PC-9 (cell line): ENCODE data around the gene CUTC. TPM values are rescaled to one million over a fixed set of nuclear protein-coding genes. Genes with fewer than 3 reads are reported as not detected.
"Not testable (repeated sequence)": the region's sequence is repeated elsewhere in the genome, so short reads cannot be mapped to it uniquely, and the experiment has no call there.

Experiments
- BruUV-seq: library from RNA; stranded (reverse); fragments of 400-500 nt; replicated peaks from 2 replicates; lab custom pipeline; 2021; lab: Mats Ljungman, UMichigan
- CTCF ChIA-PET: fragments of 300-600 bp; sonication (Branson Sonifier 250); formaldehyde crosslinking; loops from one replicate; lab custom pipeline; 2022; ENCODE audit warnings: antibody characterized with exemption; lab: Charles Lee
- POLR2A ChIA-PET: fragments of 300-600 bp; sonication (Branson Sonifier 250); formaldehyde crosslinking; loops from one replicate; lab custom pipeline; 2022; ENCODE audit warnings: antibody characterized with exemption; ENCODE audit not compliant: unreplicated experiment; lab: Charles Lee
- DNase-seq, 2 experiments: peaks; one replicate each; pipeline versions ENCODE4 v3.0.0 to v3.0.0-alpha.2; 2015 to 2022; ENCODE audit warnings: mixed read lengths in 1 of 2
- H2AFZ ChIP-seq: fragments of 200-600 bp; sonication (generic); 2 replicates; pipeline ENCODE4 v1.8.1; 2017; ENCODE audit warnings: antibody characterized with exemption
- H3F3A ChIP-seq: fragments of 200-600 bp; sonication (generic); 2 replicates; pipeline ENCODE4 v1.8.1; 2017; ENCODE audit warnings: antibody characterized with exemption, mild to moderate bottlenecking, low read depth; ENCODE audit not compliant: insufficient read depth
- H3K27ac ChIP-seq: fragments of 200-600 bp; sonication (generic); 2 replicates; pipeline ENCODE4 v1.6.1; 2016; ENCODE audit warnings: mixed run types
- H3K27me3 ChIP-seq: fragments of 200-600 bp; sonication (generic); 2 replicates; pipeline ENCODE4 v1.6.1; 2016; ENCODE audit warnings: low read depth, mixed run types; ENCODE audit not compliant: insufficient read depth
- H3K36me3 ChIP-seq: fragments of 200-600 bp; sonication (generic); 2 replicates; pipeline ENCODE4 v1.6.1; 2016; ENCODE audit warnings: low read depth, mixed run types
- H3K4me1 ChIP-seq: fragments of 200-600 bp; sonication (generic); replicated peaks from 2 replicates; pipeline ENCODE4 v1.6.1; 2016; ENCODE audit warnings: mixed run types; ENCODE audit not compliant: insufficient read depth
- H3K4me2 ChIP-seq: fragments of 200-600 bp; sonication (generic); 2 replicates; pipeline ENCODE4 v1.6.1; 2017; ENCODE audit warnings: mixed run types
- H3K4me3 ChIP-seq: fragments of 200-600 bp; sonication (generic); 2 replicates; pipeline ENCODE4 v1.6.1; 2016; ENCODE audit warnings: mixed run types
- H3K79me2 ChIP-seq: fragments of 200-600 bp; sonication (generic); 2 replicates; pipeline ENCODE4 v1.6.1; 2017; ENCODE audit warnings: low read depth, mixed run types
- H3K9me2 ChIP-seq: fragments of 200-600 bp; sonication (generic); 2 replicates; pipeline ENCODE4 v1.8.1; 2017; ENCODE audit warnings: mild to moderate bottlenecking; ENCODE audit not compliant: insufficient read depth
- H3K9me3 ChIP-seq: fragments of 200-600 bp; sonication (generic); 2 replicates; pipeline ENCODE4 v1.8.1; 2016; ENCODE audit warnings: low read depth; ENCODE audit not compliant: insufficient read depth
- H4K20me1 ChIP-seq: fragments of 200-600 bp; sonication (generic); 2 replicates; pipeline ENCODE4 v1.8.1; 2017; ENCODE audit not compliant: insufficient read depth
- CTCF ChIP-seq: fragments of 200-600 bp; sonication (generic); conservative IDR thresholded peaks from 2 replicates; pipeline ENCODE4 v1.6.1; 2017; ENCODE audit warnings: mixed run types, antibody characterized with exemption, mild to moderate bottlenecking, moderate library complexity
- EZH2 ChIP-seq: fragments of 200-600 bp; sonication (generic); IDR thresholded peaks from 2 replicates; pipeline ENCODE4 v1.8.0; 2017; ENCODE audit warnings: antibody characterized with exemption, low read depth
- intact Hi-C: fragments of 100-400 bp; cut with micrococcal nuclease; formaldehyde crosslinking; loops from one replicate; pipeline ENCODE4 v1.10.0; 2022; ENCODE audit not compliant: unreplicated experiment
- total RNA-seq: library from RNA; stranded (reverse); gene quantifications from 2 replicates; pipeline ENCODE4 v1.2.3, GENCODE V29; 2021

Gene CUTC
- total RNA-seq, 1 experiment from 2014 or later: 7.6 TPM

- ChIA-PET POLR2A (interaction anchor here (0.6 to 0.7 kb wide), 2 partner anchors 67 to 637 kb away, joined by 3 read pairs; no protein-coding TSS in a partner anchor), CTCF (no interaction called here)
- TF ChIP-seq EZH2 (no peak), CTCF (no peak)
- H3K4me3 ChIP-seq: peak overlapping the region; percentile 93
- no peaks in the 10 kb centered on the region for H3K36me3 ChIP-seq
- peaks cover 42% of the 10 kb centered on the region for H3K79me2 ChIP-seq
- peaks cover 10% of the 10 kb centered on the region; the same call in 1 of the 2 replicates for H3K4me1 ChIP-seq
- peak overlapping the region; percentile 86; the same call in 1 of the 2 replicates for H3K27ac ChIP-seq
- no peaks in the 10 kb centered on the region for H3K9me2 ChIP-seq
- BruUV-seq: no TSS peak
- H2AFZ ChIP-seq: no peak overlapping the region
- intact Hi-C loops: no loop called here
- no peak for DNase-seq
- H3K27me3 ChIP-seq: no peaks in the 10 kb centered on the region
- peak overlapping the region; percentile 90 for H3K4me2 ChIP-seq
- H4K20me1 ChIP-seq: no peaks in the 10 kb centered on the region; the same call in 1 of the 2 replicates
- H3K9me3 ChIP-seq: no peaks in the 10 kb centered on the region
- peaks cover 20% of the 10 kb centered on the region for H3F3A ChIP-seq
Observed at GRCh38 chr10:99733366-99733765, 1.3 kb downstream of the CUTC start.

GRCh38 chr10:99734111-99734510 is 2.1 kb downstream of the CUTC start:
- H3K9me3 ChIP-seq, H3K27me3 ChIP-seq, H3K4me1 ChIP-seq, H3K9me2 ChIP-seq, intact Hi-C loops, H3K36me3 ChIP-seq, H4K20me1 ChIP-seq, H2AFZ ChIP-seq, CTCF ChIA-PET, H3K27ac ChIP-seq, BruUV-seq, DNase-seq: not testable (repeated sequence)
- POLR2A ChIA-PET: interaction anchor here (0.6 to 0.7 kb wide), 2 partner anchors 67 to 74 kb away, joined by 3 to 25 read pairs; no protein-coding TSS in a partner anchor
- Histone ChIP-seq H3K4me2 (peak overlapping the region; percentile 90), H3F3A (peaks cover 20% of the 10 kb centered on the region), H3K79me2 (peaks cover 42% of the 10 kb centered on the region), H3K4me3 (peak overlapping the region; percentile 93; the same call in 1 of the 2 replicates)

GRCh38 chr10:99740260-99740659 is 8.2 kb downstream of the CUTC start:
- Histone ChIP-seq H3K4me1 (no peaks in the 10 kb centered on the region), H3K27ac (no peak overlapping the region), H4K20me1 (no peaks in the 10 kb centered on the region), H3K27me3 (no peaks in the 10 kb centered on the region), H3K36me3 (peaks cover 21% of the 10 kb centered on the region), H3K79me2 (0 out of 2 replicates have a peak, but pooled peaks cover 1% of the 10 kb centered on the region), H3K9me3 (no peaks in the 10 kb centered on the region), H3K4me2 (no peak overlapping the region), H3K4me3 (no peak overlapping the region), H3K9me2 (no peaks in the 10 kb centered on the region; the same call in 1 of the 2 replicates), H2AFZ (no peak overlapping the region), H3F3A (0 out of 2 replicates have a peak, but pooled peaks cover 2% of the 10 kb centered on the region)
- ChIA-PET POLR2A (interaction anchor here (0.6 kb wide), 1 partner anchor 26 kb away, joined by 5 read pairs; no protein-coding TSS in a partner anchor), CTCF (no interaction called here)
- DNase-seq: no peak
- intact Hi-C loops: no loop called here
- TF ChIP-seq CTCF (no peak), EZH2 (no peak)
- no TSS peak for BruUV-seq
